Measurements from ENCODE around the gene CCDC167. TPM values are rescaled to one million over a fixed set of nuclear protein-coding genes. Genes with fewer than 3 reads are reported as not detected.

The CCDC167 gene
- polyA plus RNA-seq, 1 donor from 2014 or later = 82.4 TPM

DNA sequence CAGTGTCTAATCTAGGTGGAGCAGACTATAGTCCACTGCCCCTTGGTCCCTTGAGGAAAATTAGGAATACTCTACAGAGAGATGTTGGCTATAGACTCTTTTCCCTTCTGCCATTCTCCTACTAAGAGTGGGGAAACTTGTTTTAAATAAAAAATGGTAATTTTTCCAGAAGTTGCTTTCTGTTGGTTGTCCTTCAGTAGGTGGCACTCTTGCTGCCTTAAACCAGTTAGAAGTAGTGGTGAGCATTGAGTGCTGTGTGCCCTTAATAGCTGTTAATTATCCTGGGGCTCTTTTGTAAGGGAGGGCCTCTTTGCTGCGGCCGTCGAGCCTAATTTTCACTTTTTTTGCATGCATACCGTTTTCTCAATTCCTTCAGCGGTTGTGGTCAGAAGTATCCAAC lies 63.9 kb downstream of the CCDC167 start:
- H3K4me3 Mint-ChIP-seq = peak overlapping the region in 1 of 4 donors; percentile 91
- H3K36me3 Mint-ChIP-seq = no peaks in the 10 kb centered on the region
- peak overlapping the region in 2 of 3 donors; percentile 77 to 78 for H3K27ac Mint-ChIP-seq
- H3K4me1 Mint-ChIP-seq = peaks cover 14 to 32% (median 20%) of the 10 kb centered on the region in 3 donors
- no peaks in the 10 kb centered on the region for H3K9me3 Mint-ChIP-seq
- H3K27me3 Mint-ChIP-seq = no peaks in the 10 kb centered on the region

DNA sequence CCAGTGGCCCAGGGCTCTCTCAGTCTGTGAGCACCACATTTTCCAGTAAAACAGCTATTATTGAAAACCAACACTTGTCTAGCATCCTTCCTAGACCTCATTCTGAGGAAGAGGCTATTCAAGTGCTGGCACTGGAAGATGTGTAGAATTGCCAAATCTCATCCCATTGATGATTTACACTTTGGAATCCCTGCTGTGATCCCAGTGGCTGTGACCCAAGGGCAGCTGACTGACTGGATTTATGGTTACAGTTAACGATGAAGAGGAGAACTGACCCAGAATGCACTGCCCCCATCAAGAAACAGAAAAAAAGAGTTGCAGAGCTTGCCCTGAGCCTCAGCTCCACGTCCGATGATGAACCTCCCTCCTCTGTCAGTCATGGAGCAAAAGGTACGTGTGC lies 64.3 kb downstream of the CCDC167 start:
- H3K27ac Mint-ChIP-seq = peak overlapping the region; percentile 43 to 78 (median 77)
- H3K9me3 Mint-ChIP-seq = no peaks in the 10 kb centered on the region
- peaks cover 14 to 30% (median 20%) of the 10 kb centered on the region in 3 donors for H3K4me1 Mint-ChIP-seq
- peak overlapping the region in 1 of 4 donors; percentile 91 for H3K4me3 Mint-ChIP-seq
- H3K27me3 Mint-ChIP-seq = no peaks in the 10 kb centered on the region
- H3K36me3 Mint-ChIP-seq = no peaks in the 10 kb centered on the region

DNA sequence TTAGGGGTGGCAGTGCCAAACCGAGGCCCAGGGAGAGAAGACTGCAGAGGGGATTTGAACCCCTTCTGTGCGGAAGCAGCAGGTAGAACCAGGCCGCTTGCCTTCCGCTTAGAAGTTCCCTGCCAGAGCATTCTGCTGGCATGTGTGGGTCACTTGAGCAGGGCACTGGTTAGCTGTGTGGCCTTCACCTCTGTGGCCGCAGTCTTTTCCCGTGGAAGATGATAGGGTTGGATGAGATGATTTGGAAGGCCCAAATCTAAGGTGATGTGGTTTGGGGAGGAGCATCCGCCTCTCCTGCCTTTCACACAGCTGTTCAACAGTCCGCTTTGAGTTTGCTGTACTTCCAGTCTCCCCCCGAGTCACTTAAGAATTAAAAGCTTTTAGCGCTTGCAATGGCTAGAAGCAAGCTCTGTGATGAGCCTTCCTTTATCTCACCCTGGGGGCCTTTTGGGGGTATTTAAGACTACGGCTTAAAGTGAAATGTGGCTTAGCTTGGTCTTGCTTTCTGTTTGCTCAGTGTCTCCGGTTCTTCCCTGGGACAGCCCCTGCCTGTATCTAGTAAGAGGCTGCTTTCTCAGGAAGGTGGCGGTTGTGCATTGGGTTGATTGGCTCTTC lies 65.9 kb downstream of the CCDC167 start:
- H3K4me3 Mint-ChIP-seq = peak overlapping the region; percentile 91 to 99 (median 94)
- H3K27ac Mint-ChIP-seq = peak overlapping the region; percentile 93 to 97 (median 97)
- no peaks in the 10 kb centered on the region for H3K27me3 Mint-ChIP-seq
- H3K9me3 Mint-ChIP-seq = peaks cover 0 to 3% (median 0%) of the 10 kb centered on the region in 3 donors
- H3K4me1 Mint-ChIP-seq = peaks cover 16 to 28% (median 18%) of the 10 kb centered on the region in 3 donors
- no peaks in the 10 kb centered on the region for H3K36me3 Mint-ChIP-seq

Other genes starting within 250 kb of the CCDC167 start
- 6.9 TPM for gene TBC1D22B, start 242.1 kb downstream of the CCDC167 start, polyA plus RNA-seq
- not detected for gene TMEM217, start 241.7 kb downstream of the CCDC167 start, polyA plus RNA-seq
- gene RNF8, start 145.9 kb downstream of the CCDC167 start, polyA plus RNA-seq = 15.4 TPM
- gene CMTR1, start 66.7 kb downstream of the CCDC167 start, polyA plus RNA-seq = 27.5 TPM
- gene MDGA1, start 198.0 kb upstream of the CCDC167 start, polyA plus RNA-seq = 2.9 TPM

Measured in IgD-negative memory B cell (primary cell).